Stimulated activated CD4-positive, alpha-beta T cell treated with anti-CD3 and anti-CD28 coated beads, Interleukin-2, amount 100 ng/mL, for 48 hours (primary cell): Measurements from ENCODE around the gene STAT5B.
"Not testable (repeated sequence)": the region's sequence is repeated elsewhere in the genome, so short reads cannot be mapped to it uniquely, and the experiment has no call there.

Experiments used
- DNase-seq, 2 donors: peaks; one replicate each; pipeline ENCODE4 v3.0.0-alpha.2; 2020

STAT5B gene

GRCh38 chr17:42276359-42276608 lies at the start of gene STAT5B:
TSS of gene STAT5B (minus strand) at chr17:42276391. CDS start at chr17:42232127, 44,264 bp downstream.
- peak; percentile 45 to 66 for DNase-seq

GRCh38 chr17:42325026-42325425 lies 48.8 kb upstream of the STAT5B start:
- no peak for DNase-seq

- no peak for DNase-seq
Observed at GRCh38 chr17:42323268-42323773, 47.1 kb upstream of the STAT5B start.

GRCh38 chr17:42322382-42323267 lies 46.4 kb upstream of the STAT5B start:
- DNase-seq = peak; percentile 94 to 96

- DNase-seq = no peak
Observed at GRCh38 chr17:42321555-42321954, 45.4 kb upstream of the STAT5B start.

GRCh38 chr17:42317967-42318366 lies 41.8 kb upstream of the STAT5B start:
- DNase-seq = not testable (repeated sequence)

GRCh38 chr17:42317266-42317845 lies 41.2 kb upstream of the STAT5B start:
- DNase-seq = no peak

- no peak for DNase-seq
Observed at GRCh38 chr17:42316755-42317154, 40.6 kb upstream of the STAT5B start.

- no peak for DNase-seq
Observed at GRCh38 chr17:42315402-42316156, 39.4 kb upstream of the STAT5B start.

GRCh38 chr17:42313773-42314566 lies 37.8 kb upstream of the STAT5B start:
- DNase-seq = no peak

GRCh38 chr17:42313389-42313772 lies 37.2 kb upstream of the STAT5B start:
- no peak for DNase-seq

- DNase-seq = peak; percentile 73 to 77
Observed at GRCh38 chr17:42312285-42313130, 36.3 kb upstream of the STAT5B start.

- no peak for DNase-seq
Observed at GRCh38 chr17:42312035-42312284, 35.8 kb upstream of the STAT5B start.

GRCh38 chr17:42311240-42312034 lies 35.2 kb upstream of the STAT5B start:
- peak in 1 of 2 donors; percentile 34 for DNase-seq

GRCh38 chr17:42310787-42311215 lies 34.6 kb upstream of the STAT5B start:
- DNase-seq = no peak

- no peak for DNase-seq
Observed at GRCh38 chr17:42309986-42310786, 34.0 kb upstream of the STAT5B start.

- DNase-seq = no peak
Observed at GRCh38 chr17:42309142-42309541, 33.0 kb upstream of the STAT5B start.

GRCh38 chr17:42308446-42308845 lies 32.3 kb upstream of the STAT5B start:
- no peak for DNase-seq

- no peak for DNase-seq
Observed at GRCh38 chr17:42307362-42307927, 31.3 kb upstream of the STAT5B start.

GRCh38 chr17:42306385-42306667 lies 30.1 kb upstream of the STAT5B start:
- no peak for DNase-seq
